Sigmoid colon (tissue), 4 donors: ENCODE data around the gene ZFHX3.

Source experiments
- EP300 ChIP-seq, 4 donors: sonication (generic); formaldehyde crosslinking; IDR thresholded peaks; one replicate each; pipeline ENCODE4 v1.6.1; 2017; ENCODE audit warnings: antibody characterized with exemption in 4 of 4
- POLR2A ChIP-seq, 2 donors: fragments of 450-650 bp; IDR thresholded peaks; one replicate each; pipeline ENCODE4 v1.6.1; 2016; ENCODE audit warnings: antibody characterized with exemption in 2 of 2, mild to moderate bottlenecking in 2 of 2, moderate library complexity in 2 of 2
- POLR2AphosphoS5 ChIP-seq, 4 donors: sonication (generic); formaldehyde crosslinking; IDR thresholded peaks; one replicate each; pipeline ENCODE4 v1.6.1; 2017; ENCODE audit warnings: antibody characterized with exemption in 4 of 4
- TF ChIP-seq, protein P1 (sequence below), 4 experiments: fragments of 450-650 bp in 3 of 4; fragments of 200-600 bp in 1 of 4; IDR thresholded peaks; one replicate each; pipeline ENCODE4 v1.5.1; 2016 to 2019; ENCODE audit warnings: antibody characterized with exemption in 4 of 4, mild to moderate bottlenecking in 3 of 4, moderate library complexity in 2 of 4

DNA sequence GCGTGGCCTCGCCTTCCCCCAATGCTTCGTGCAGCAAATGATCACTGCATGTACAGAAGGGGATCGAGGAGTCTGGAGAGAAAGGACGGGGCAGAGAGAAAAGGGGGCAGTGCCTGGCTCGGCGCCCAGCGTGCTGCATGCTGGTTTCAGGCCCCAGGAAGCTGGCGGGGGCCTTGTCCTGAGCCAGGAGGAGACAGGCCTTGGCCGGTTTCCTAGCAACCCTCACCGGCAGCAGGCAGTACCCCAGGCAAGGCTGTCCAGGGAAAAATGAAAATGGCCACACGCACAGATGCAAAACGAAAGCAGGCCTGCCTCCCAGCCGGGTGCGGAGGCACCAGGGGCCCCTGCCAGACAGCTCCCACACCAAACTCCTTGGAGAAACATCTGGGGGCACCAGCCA lies 126.3 kb downstream of the ZFHX3 start:
- TF ChIP-seq, protein P1, sequence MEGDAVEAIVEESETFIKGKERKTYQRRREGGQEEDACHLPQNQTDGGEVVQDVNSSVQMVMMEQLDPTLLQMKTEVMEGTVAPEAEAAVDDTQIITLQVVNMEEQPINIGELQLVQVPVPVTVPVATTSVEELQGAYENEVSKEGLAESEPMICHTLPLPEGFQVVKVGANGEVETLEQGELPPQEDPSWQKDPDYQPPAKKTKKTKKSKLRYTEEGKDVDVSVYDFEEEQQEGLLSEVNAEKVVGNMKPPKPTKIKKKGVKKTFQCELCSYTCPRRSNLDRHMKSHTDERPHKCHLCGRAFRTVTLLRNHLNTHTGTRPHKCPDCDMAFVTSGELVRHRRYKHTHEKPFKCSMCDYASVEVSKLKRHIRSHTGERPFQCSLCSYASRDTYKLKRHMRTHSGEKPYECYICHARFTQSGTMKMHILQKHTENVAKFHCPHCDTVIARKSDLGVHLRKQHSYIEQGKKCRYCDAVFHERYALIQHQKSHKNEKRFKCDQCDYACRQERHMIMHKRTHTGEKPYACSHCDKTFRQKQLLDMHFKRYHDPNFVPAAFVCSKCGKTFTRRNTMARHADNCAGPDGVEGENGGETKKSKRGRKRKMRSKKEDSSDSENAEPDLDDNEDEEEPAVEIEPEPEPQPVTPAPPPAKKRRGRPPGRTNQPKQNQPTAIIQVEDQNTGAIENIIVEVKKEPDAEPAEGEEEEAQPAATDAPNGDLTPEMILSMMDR (IDR thresholded peaks at IDR 0.05): no peak
- TF ChIP-seq EP300 (IDR thresholded peaks at IDR 0.05) (no peak), POLR2AphosphoS5 (IDR thresholded peaks at IDR 0.05) (no peak), POLR2A (IDR thresholded peaks at IDR 0.05) (no peak)
